ENCODE measurements around the gene ETV6.

GRCh38 chr12:11893998-11894397, 244.5 kb downstream of the ETV6 start:
- TF ChIP-seq CTCF (IDR thresholded peaks at IDR 0.05), result no peak
- TF ChIP-seq POLR2A (IDR thresholded peaks at IDR 0.05), result no peak

All from vagina (tissue), 2 donors.